IMR-90 (cell line): Measurements from ENCODE around the gene ADAMTS12. TPM values are rescaled to one million over a fixed set of nuclear protein-coding genes. Genes with fewer than 3 reads are reported as not detected.
A peak's percentile ranks its signal among the peaks of the same experiment; 100 is the strongest.

Experiments
- ATAC-seq: fragments of 200-7000 bp; cut with Tn5 transposase; 2 replicates; pipeline ENCODE4 v1.9.1; 2020; ENCODE audit warnings: low read depth, mild to moderate bottlenecking, moderate library complexity
- BruUV-seq: library from RNA; stranded (reverse); fragments of 400-500 nt; replicated peaks from 2 replicates; lab custom pipeline; 2021; lab: Mats Ljungman, UMichigan
- CTCF ChIA-PET: fragments of 300-600 bp; formaldehyde crosslinking; extraction: SDS; loops from one replicate; lab custom pipeline; 2021; ENCODE audit warnings: antibody characterized with exemption; lab: Yijun Ruan, JAX
- POLR2A ChIA-PET: fragments of 300-600 bp; sonication (Branson Sonifier 250); formaldehyde crosslinking; loops from one replicate; lab custom pipeline; 2022; ENCODE audit warnings: antibody characterized with exemption; ENCODE audit not compliant: unreplicated experiment; lab: Charles Lee
- DNase-seq: peaks from one replicate; pipeline ENCODE4 v3.0.0; 2013
- H2AFZ ChIP-seq: replicated peaks from 2 replicates; pipeline ENCODE3; 2013; ENCODE audit warnings: low read length, mild to moderate bottlenecking; ENCODE audit not compliant: poor library complexity
- H2AK5ac ChIP-seq: 2 replicates; pipeline ENCODE4 v1.6.1; 2013; ENCODE audit warnings: low read depth, low read length, inconsistent platforms
- H2AK9ac ChIP-seq: replicated peaks from 2 replicates; pipeline ENCODE3; 2013; ENCODE audit warnings: mild to moderate bottlenecking, low read depth, low read length, moderate library complexity; ENCODE audit not compliant: poor library complexity
- H2BK120ac ChIP-seq: 2 replicates; pipeline ENCODE4 v1.6.1; 2013; ENCODE audit warnings: low read depth, low read length, inconsistent platforms
- H2BK15ac ChIP-seq: 3 replicates; pipeline ENCODE4 v1.6.1; 2013; ENCODE audit warnings: low read depth, low read length, inconsistent platforms
- H2BK20ac ChIP-seq: 2 replicates; pipeline ENCODE4 v1.6.1; 2013; ENCODE audit warnings: low read depth, mild to moderate bottlenecking, inconsistent platforms, low read length, moderate library complexity
- H2BK5ac ChIP-seq: 2 replicates; pipeline ENCODE4 v1.6.1; 2013; ENCODE audit warnings: mild to moderate bottlenecking, low read depth, low read length, inconsistent platforms; ENCODE audit not compliant: poor library complexity, severe bottlenecking
- H3K14ac ChIP-seq: replicated peaks from 2 replicates; pipeline ENCODE4 v1.6.1; 2013; ENCODE audit warnings: low read depth, low read length, inconsistent platforms
- H3K18ac ChIP-seq: 2 replicates; pipeline ENCODE4 v1.6.1; 2013; ENCODE audit warnings: low read depth, low read length, control low read depth
- H3K23ac ChIP-seq: 2 replicates; pipeline ENCODE4 v1.6.1; 2013; ENCODE audit warnings: low read depth, low read length, inconsistent platforms
- H3K27ac ChIP-seq: 2 replicates; pipeline ENCODE4 v1.5.1; 2013; ENCODE audit warnings: mild to moderate bottlenecking, control low read depth, low read length; ENCODE audit not compliant: insufficient read depth
- H3K27me3 ChIP-seq: 2 replicates; pipeline ENCODE4 v1.6.1; 2013; ENCODE audit warnings: low read length; ENCODE audit not compliant: control insufficient read depth, insufficient read depth
- H3K36me3 ChIP-seq: 2 replicates; pipeline ENCODE4 v1.6.1; 2013; ENCODE audit warnings: low read length, mixed read lengths; ENCODE audit not compliant: control insufficient read depth, insufficient read depth
- H3K4ac ChIP-seq: 2 replicates; pipeline ENCODE4 v1.6.1; 2013; ENCODE audit warnings: low read depth, low read length, inconsistent platforms
- H3K4me1 ChIP-seq: 2 replicates; pipeline ENCODE4 v1.6.1; 2013; ENCODE audit warnings: low read length, mixed read lengths; ENCODE audit not compliant: control insufficient read depth, insufficient read depth
- H3K4me2 ChIP-seq: 2 replicates; pipeline ENCODE4 v1.6.1; 2013; ENCODE audit warnings: low read depth, mild to moderate bottlenecking, control low read depth, low read length, moderate library complexity
- H3K4me3 ChIP-seq: 2 replicates; pipeline ENCODE4 v1.5.1; 2013; ENCODE audit warnings: low read depth, mild to moderate bottlenecking, control low read depth, low read length, moderate library complexity; ENCODE audit not compliant: insufficient read depth
- H3K56ac ChIP-seq: 2 replicates; pipeline ENCODE4 v1.6.1; 2013; ENCODE audit warnings: low read length, inconsistent platforms; ENCODE audit not compliant: insufficient read depth; ENCODE audit errors: extremely low read depth
- H3K79me1 ChIP-seq, 2 experiments: 2 replicates each; pipeline ENCODE4 v1.6.1; 2013; ENCODE audit warnings: low read length in 2 of 2, inconsistent platforms in 1 of 2, low read depth in 1 of 2
- H3K9ac ChIP-seq: 2 replicates; pipeline ENCODE4 v1.6.1; 2013; ENCODE audit warnings: low read depth, low read length, control low read depth
- H3K9me1 ChIP-seq: 2 replicates; pipeline ENCODE4 v1.6.1; 2013; ENCODE audit warnings: low read length, inconsistent platforms; ENCODE audit not compliant: insufficient read depth
- H3K9me3 ChIP-seq: 2 replicates; pipeline ENCODE4 v1.6.1; 2013; ENCODE audit warnings: low read length; ENCODE audit not compliant: control insufficient read depth, insufficient read depth
- H4K20me1 ChIP-seq: 2 replicates; pipeline ENCODE4 v1.6.1; 2013; ENCODE audit warnings: low read length, inconsistent platforms; ENCODE audit not compliant: insufficient read depth
- H4K5ac ChIP-seq: 2 replicates; pipeline ENCODE4 v1.6.1; 2013; ENCODE audit warnings: mild to moderate bottlenecking, low read depth, low read length, control low read depth
- H4K8ac ChIP-seq, 2 experiments: 2 replicates each; pipeline ENCODE4 v1.6.1; 2013; ENCODE audit warnings: low read depth in 2 of 2, low read length in 2 of 2, control low read depth in 1 of 2, inconsistent platforms in 1 of 2
- H4K91ac ChIP-seq: 2 replicates; pipeline ENCODE4 v1.6.1; 2013; ENCODE audit warnings: low read depth, low read length, inconsistent platforms; ENCODE audit not compliant: insufficient read depth
- CEBPB ChIP-seq: IDR thresholded peaks from 2 replicates; pipeline ENCODE4 v1.6.1; 2012; ENCODE audit warnings: low read depth, low read length, improper control_type of control experiment
- FOS ChIP-seq: fragments of 150-350 bp; IDR thresholded peaks from 2 replicates; pipeline ENCODE4 v1.6.1; 2016; ENCODE audit warnings: low read depth, low read length
- RCOR1 ChIP-seq: IDR thresholded peaks from 2 replicates; pipeline ENCODE4 v1.6.1; 2012; ENCODE audit warnings: mild to moderate bottlenecking, low read length, improper control_type of control experiment; ENCODE audit not compliant: insufficient replicate concordance
- WGBS, 2 experiments: methylation state at CpG; one replicate each; pipeline versions ENCODE4 v1.1.5 to v1.1.7; 2013; ENCODE audit warnings: missing lambda C conversion rate in 2 of 2; ENCODE audit not compliant: insufficient read length in 1 of 2; ENCODE audit errors: extremely low coverage in 2 of 2; 5-methylcytosine and 5-hydroxymethylcytosine counted together
- dilution Hi-C: fragments of 300-500 bp; cut with HindIII; formaldehyde crosslinking; loops from one replicate; pipeline ENCODE4 v1.14.3; 2018; ENCODE audit warnings: low sequenced_read_pairs; ENCODE audit not compliant: unreplicated experiment
- in situ Hi-C: fragments of 300-500 bp; cut with MboI; formaldehyde crosslinking; loops from 3 replicates; pipeline ENCODE4 v1.14.3; 2019; ENCODE audit warnings: low sequenced_read_pairs, inconsistent platforms, mixed read lengths
- intact Hi-C: fragments of 100-400 bp; cut with micrococcal nuclease; formaldehyde crosslinking; loops from 2 replicates; pipeline ENCODE4 v1.10.0; 2022
- polyA plus RNA-seq, 3 experiments: library from polyadenylated mRNA; depleted of rRNA; stranded (reverse); fragments of >200 nt; gene quantifications; 2 replicates each; pipeline ENCODE4 v1.2.3, GENCODE V29; 2012; ENCODE audit warnings: low replicate concordance in 1 of 3
- total RNA-seq: library from RNA; depleted of rRNA; stranded (reverse); fragments of >200 nt; gene quantifications from 2 replicates; pipeline ENCODE4 v1.2.3, GENCODE V29; 2012
- TF ChIP-seq, protein P1 (sequence below): fragments of 150-350 bp; IDR thresholded peaks from 2 replicates; pipeline ENCODE4 v1.6.1; 2017; ENCODE audit warnings: mild to moderate bottlenecking, antibody characterized with exemption, low read length, low read depth

ADAMTS12 gene
- total and polyA plus RNA-seq, 2 of the 4 experiments (the other 2 are of a cell fraction): 27.3 to 51.3 TPM

DNA sequence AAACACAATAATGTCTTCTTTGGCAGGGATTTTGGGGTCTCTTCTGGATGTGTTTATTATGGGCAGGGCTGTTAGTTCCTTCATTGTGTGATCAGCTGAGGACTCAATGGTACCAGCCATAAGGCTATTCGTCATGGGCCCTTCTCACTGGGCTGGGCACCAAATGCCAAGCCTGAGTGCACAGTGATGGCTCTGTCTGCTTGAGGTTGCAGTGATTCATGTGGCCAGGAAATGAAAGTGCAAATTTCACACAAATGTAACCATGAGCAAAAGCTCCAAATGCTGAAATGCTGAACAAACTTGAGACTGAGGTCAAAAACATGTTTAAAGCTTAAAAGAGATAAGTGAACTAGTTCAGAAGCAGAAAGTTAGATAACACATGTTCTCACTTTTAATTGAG lies 260.0 kb downstream of the ADAMTS12 start:
- Histone ChIP-seq H2AK5ac (no peak overlapping the region), H2BK120ac (no peak overlapping the region), H4K20me1 (no peaks in the 10 kb centered on the region), H3K27ac (no peak overlapping the region), H3K9me3 (no peaks in the 10 kb centered on the region), H2BK15ac (no peak overlapping the region), H3K4me3 (no peak overlapping the region), H3K56ac (no peak overlapping the region), H3K4me1 (no peaks in the 10 kb centered on the region), H2BK5ac (no peak overlapping the region), H3K9ac (no peak overlapping the region), H2AFZ (no peak overlapping the region), H4K91ac (no peak overlapping the region), H3K27me3 (no peaks in the 10 kb centered on the region), H3K79me1 (no peaks in the 10 kb centered on the region), H3K14ac (no peak overlapping the region), H2BK20ac (no peak overlapping the region), H4K8ac (no peak overlapping the region), H3K4ac (no peak overlapping the region), H3K36me3 (peaks cover 5% of the 10 kb centered on the region; the same call in 1 of the 2 replicates), H3K4me2 (no peak overlapping the region), H4K5ac (no peak overlapping the region), H2AK9ac (no peak overlapping the region), H3K23ac (no peak overlapping the region), H3K18ac (no peak overlapping the region), H3K9me1 (no peaks in the 10 kb centered on the region; the same call in 1 of the 2 replicates)
- ChIA-PET CTCF (no interaction called here), POLR2A (no interaction called here)
- in situ Hi-C loops: no loop called here
- BruUV-seq: no TSS peak
- TF ChIP-seq, protein P1, sequence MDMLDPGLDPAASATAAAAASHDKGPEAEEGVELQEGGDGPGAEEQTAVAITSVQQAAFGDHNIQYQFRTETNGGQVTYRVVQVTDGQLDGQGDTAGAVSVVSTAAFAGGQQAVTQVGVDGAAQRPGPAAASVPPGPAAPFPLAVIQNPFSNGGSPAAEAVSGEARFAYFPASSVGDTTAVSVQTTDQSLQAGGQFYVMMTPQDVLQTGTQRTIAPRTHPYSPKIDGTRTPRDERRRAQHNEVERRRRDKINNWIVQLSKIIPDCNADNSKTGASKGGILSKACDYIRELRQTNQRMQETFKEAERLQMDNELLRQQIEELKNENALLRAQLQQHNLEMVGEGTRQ: no peak
- TF ChIP-seq CEBPB: no peak
- no peak for TF ChIP-seq FOS
- no peak for TF ChIP-seq RCOR1
- dilution Hi-C loops: no loop called here
- ATAC-seq (no peak), DNase-seq (peak; percentile 21)
- intact Hi-C loops: no loop called here
- WGBS, 2 experiments: no CpG with 5 or more reads among the region's 1 CpG
